Measurements from ENCODE around the gene SYNPO.

SYNPO gene

GRCh38 chr5:150674341-150674821, 33.9 kb downstream of the SYNPO start:
- peak overlapping the region in 1 of 11 experiments; percentile 9; a peak in 1 of 22 replicates for H3K9ac ChIP-seq
- H3K4me1 ChIP-seq: peaks cover 17 to 31% (median 23%) of the 10 kb centered on the region in 10 experiments
- H3K9me3 ChIP-seq (replicated peaks in 1 of 11): no peaks in the 10 kb centered on the region
- H3K4me3 ChIP-seq: no peak overlapping the region
- H3K27ac ChIP-seq: no peak overlapping the region
- H3K36me3 ChIP-seq: peaks cover 0 to 16% (median 7%) of the 10 kb centered on the region in 11 experiments; a peak in 10 of 22 replicates
- no peak overlapping the region for H3K4me2 ChIP-seq
- H4K20me1 ChIP-seq: peaks cover 0 to 11% (median 0%) of the 10 kb centered on the region in 11 experiments; a peak in 2 of 22 replicates
- peaks cover 23 to 35% (median 29%) of the 10 kb centered on the region in 11 experiments for H3K27me3 ChIP-seq
- TF ChIP-seq Cebpa-rat (IDR thresholded peaks at IDR 0.05): no peak

DNA sequence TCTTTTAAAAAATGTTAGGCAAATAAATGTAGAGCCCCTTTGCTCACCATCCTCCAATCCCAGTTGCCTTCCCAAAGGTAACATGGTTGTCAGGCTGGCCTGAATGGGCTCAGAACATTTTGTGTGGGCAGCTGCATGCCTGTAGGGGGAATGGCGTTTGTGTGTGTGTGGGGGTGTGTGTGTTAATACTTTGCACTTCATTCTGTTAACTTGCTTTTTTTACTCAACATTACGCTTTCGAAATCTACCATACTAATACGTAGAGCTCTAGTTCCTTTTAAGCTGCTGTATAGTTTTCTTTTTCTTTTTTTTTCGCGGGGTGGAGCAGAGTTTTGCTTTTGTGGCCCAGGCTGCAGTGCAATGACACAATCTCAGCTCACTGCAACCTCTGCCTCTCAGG, 34.6 kb downstream of the SYNPO start:
- Histone ChIP-seq H3K36me3 (peaks cover 0 to 18% (median 8%) of the 10 kb centered on the region in 11 experiments; a peak in 11 of 22 replicates), H3K9ac (no peak overlapping the region), H3K4me2 (no peak overlapping the region), H4K20me1 (peaks cover 0 to 11% (median 0%) of the 10 kb centered on the region in 11 experiments; a peak in 2 of 22 replicates), H3K27me3 (peaks cover 21 to 33% (median 29%) of the 10 kb centered on the region in 11 experiments), H3K27ac (no peak overlapping the region), H3K4me1 (peaks cover 17 to 31% (median 23%) of the 10 kb centered on the region in 10 experiments), H3K9me3 (replicated peaks in 1 of 11) (no peaks in the 10 kb centered on the region), H3K4me3 (no peak overlapping the region)
- no peak for TF ChIP-seq Cebpa-rat (IDR thresholded peaks at IDR 0.05)

DNA sequence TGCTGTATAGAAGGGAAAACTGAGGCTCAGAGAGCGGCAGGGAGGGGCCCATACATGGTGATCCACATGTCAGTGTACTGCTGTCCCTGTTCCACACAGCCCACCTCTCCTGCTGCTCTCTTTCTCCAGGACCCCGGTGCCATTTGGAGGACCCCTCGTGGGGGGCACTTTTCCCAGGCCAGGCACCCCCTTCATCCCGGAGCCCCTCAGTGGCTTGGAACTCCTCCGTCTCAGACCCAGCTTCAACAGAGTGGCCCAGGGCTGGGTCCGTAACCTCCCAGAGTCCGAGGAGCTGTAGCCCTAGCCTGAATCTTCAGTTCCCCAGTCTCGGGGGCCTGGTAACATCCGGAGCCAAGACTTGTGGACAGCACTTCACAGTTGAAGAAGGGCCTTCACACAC, 36.1 kb downstream of the SYNPO start:
- Histone ChIP-seq H3K9ac (no peak overlapping the region; a peak in 1 of 22 replicates), H4K20me1 (peaks cover 0 to 4% (median 0%) of the 10 kb centered on the region in 11 experiments; a peak in 2 of 22 replicates), H3K36me3 (peaks cover 0 to 31% (median 9%) of the 10 kb centered on the region in 11 experiments; a peak in 11 of 22 replicates), H3K9me3 (replicated peaks in 1 of 11) (no peaks in the 10 kb centered on the region), H3K4me1 (peaks cover 12 to 24% (median 19%) of the 10 kb centered on the region in 10 experiments), H3K27me3 (peaks cover 6 to 18% (median 14%) of the 10 kb centered on the region in 11 experiments), H3K27ac (no peak overlapping the region), H3K4me3 (no peak overlapping the region), H3K4me2 (no peak overlapping the region)
- no peak for TF ChIP-seq Cebpa-rat (IDR thresholded peaks at IDR 0.05)

- no peaks in the 10 kb centered on the region for H3K9me3 ChIP-seq (replicated peaks in 1 of 11)
- no peak overlapping the region for H3K4me2 ChIP-seq
- peaks cover 0 to 11% (median 10%) of the 10 kb centered on the region in 10 experiments; a peak in 12 of 20 replicates for H3K4me1 ChIP-seq
- no peaks in the 10 kb centered on the region for H3K27me3 ChIP-seq
- H3K27ac ChIP-seq: no peak overlapping the region
- no peak overlapping the region for H3K4me3 ChIP-seq
- TF ChIP-seq Cebpa-rat (IDR thresholded peaks at IDR 0.05): no peak
- no peak overlapping the region for H3K9ac ChIP-seq
- peaks cover 59 to 92% (median 64%) of the 10 kb centered on the region in 11 experiments for H3K36me3 ChIP-seq
- peaks cover 0 to 18% (median 0%) of the 10 kb centered on the region in 11 experiments; a peak in 5 of 22 replicates for H4K20me1 ChIP-seq
Measured at GRCh38 chr5:150689120-150689519, 48.7 kb downstream of the SYNPO start.

DNA sequence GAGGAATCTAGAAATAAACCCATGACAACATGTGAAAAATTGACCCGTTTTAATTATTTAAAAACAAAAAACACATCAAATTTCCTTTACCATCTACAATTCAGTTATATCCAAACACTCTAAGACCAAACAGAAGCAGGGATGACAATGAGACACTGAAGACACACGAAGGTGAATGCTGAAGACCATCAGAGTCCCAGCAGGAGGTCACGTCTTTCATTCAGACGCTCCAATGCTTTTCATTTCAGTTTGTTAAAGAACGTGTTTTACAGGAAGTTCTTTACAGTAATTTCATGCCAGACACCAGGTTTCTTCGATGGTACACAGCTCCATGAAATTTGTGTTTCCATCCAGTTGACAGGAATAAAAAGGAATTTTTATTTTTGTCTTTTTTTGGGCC, 50.3 kb downstream of the SYNPO start:
- Histone ChIP-seq H3K4me1 (peaks cover 0 to 11% (median 10%) of the 10 kb centered on the region in 10 experiments; a peak in 12 of 20 replicates), H3K4me3 (no peak overlapping the region), H3K9me3 (replicated peaks in 1 of 11) (no peaks in the 10 kb centered on the region), H3K4me2 (no peak overlapping the region), H4K20me1 (peaks cover 0 to 18% (median 0%) of the 10 kb centered on the region in 11 experiments; a peak in 5 of 22 replicates), H3K27me3 (no peaks in the 10 kb centered on the region), H3K27ac (no peak overlapping the region), H3K36me3 (peaks cover 75 to 99% (median 80%) of the 10 kb centered on the region in 11 experiments), H3K9ac (no peak overlapping the region)
- TF ChIP-seq Cebpa-rat (IDR thresholded peaks at IDR 0.05): no peak

- Histone ChIP-seq H3K36me3 (peaks cover 85 to 100% (median 94%) of the 10 kb centered on the region in 11 experiments), H3K27me3 (no peaks in the 10 kb centered on the region), H4K20me1 (peaks cover 0 to 18% (median 0%) of the 10 kb centered on the region in 11 experiments; a peak in 7 of 22 replicates), H3K4me1 (peaks cover 0 to 11% (median 10%) of the 10 kb centered on the region in 10 experiments; a peak in 12 of 20 replicates), H3K4me2 (no peak overlapping the region), H3K27ac (no peak overlapping the region), H3K9me3 (replicated peaks in 1 of 11) (no peaks in the 10 kb centered on the region), H3K4me3 (no peak overlapping the region), H3K9ac (no peak overlapping the region)
- TF ChIP-seq Cebpa-rat (IDR thresholded peaks at IDR 0.05): no peak
Measured at GRCh38 chr5:150692276-150692675, 51.8 kb downstream of the SYNPO start.

- Histone ChIP-seq H3K36me3 (peaks cover 88 to 100% (median 99%) of the 10 kb centered on the region in 11 experiments), H3K27ac (no peak overlapping the region), H3K9me3 (replicated peaks in 1 of 11) (no peaks in the 10 kb centered on the region), H3K9ac (no peak overlapping the region), H3K4me2 (no peak overlapping the region), H4K20me1 (peaks cover 0 to 38% (median 12%) of the 10 kb centered on the region in 11 experiments; a peak in 15 of 22 replicates), H3K4me1 (peaks cover 5 to 11% (median 9%) of the 10 kb centered on the region in 10 experiments), H3K27me3 (no peaks in the 10 kb centered on the region), H3K4me3 (no peak overlapping the region)
- TF ChIP-seq Cebpa-rat (IDR thresholded peaks at IDR 0.05): no peak
Measured at GRCh38 chr5:150694612-150695011, 54.2 kb downstream of the SYNPO start.

- H3K9ac ChIP-seq: peak overlapping the region; percentile 91 to 99 (median 96)
Measured at GRCh38 chr5:150700246-150700593, 59.8 kb downstream of the SYNPO start.

GRCh38 chr5:150700594-150701377, 60.3 kb downstream of the SYNPO start, which contains the start of gene RBM22:
Gene RBM22, minus strand, starts transcription at chr5:150701062. Its CDS starts 77 bp downstream, at chr5:150700985.
- Histone ChIP-seq H3K4me1 (peaks cover 15 to 23% (median 21%) of the 10 kb centered on the region in 10 experiments), H3K36me3 (peaks cover 31 to 45% (median 39%) of the 10 kb centered on the region in 11 experiments), H3K9me3 (replicated peaks in 1 of 11) (no peaks in the 10 kb centered on the region), H3K27ac (peak within 1 kb of the TSS; percentile 91 to 98 (median 96)), H3K9ac (peak within 1 kb of the TSS; percentile 91 to 99 (median 96)), H3K4me2 (peak within 1 kb of the TSS; percentile 82 to 98 (median 94)), H4K20me1 (peaks cover 0 to 30% (median 16%) of the 10 kb centered on the region in 11 experiments; a peak in 14 of 22 replicates), H3K27me3 (no peaks in the 10 kb centered on the region), H3K4me3 (peak within 1 kb of the TSS; percentile 88 to 100 (median 95))
- no peak for TF ChIP-seq Cebpa-rat (IDR thresholded peaks at IDR 0.05)

More at GRCh38 chr5:150700246-150700593, 59.8 kb downstream of the SYNPO start:
- Histone ChIP-seq H3K27ac (peak overlapping the region; percentile 91 to 98 (median 96)), H3K9me3 (replicated peaks in 1 of 11) (no peaks in the 10 kb centered on the region), H3K27me3 (no peaks in the 10 kb centered on the region), H4K20me1 (peaks cover 0 to 31% (median 16%) of the 10 kb centered on the region in 11 experiments; a peak in 14 of 22 replicates), H3K4me1 (peaks cover 15 to 23% (median 21%) of the 10 kb centered on the region in 10 experiments), H3K36me3 (peaks cover 37 to 45% (median 44%) of the 10 kb centered on the region in 11 experiments), H3K4me3 (peak overlapping the region; percentile 88 to 100 (median 95)), H3K4me2 (peak overlapping the region; percentile 82 to 98 (median 94))
- TF ChIP-seq Cebpa-rat (IDR thresholded peaks at IDR 0.05): no peak
